ENCODE measurements around the gene ZEB2. TPM values are rescaled to one million over a fixed set of nuclear protein-coding genes. Genes with fewer than 3 reads are reported as not detected.

Gene ZEB2
- total RNA-seq, 2 donors from 2014 or later: 181 to 248 TPM

- Mint-ChIP-seq H3K4me3 (no peak overlapping the region), H3K27me3 (no peaks in the 10 kb centered on the region), H3K27ac (peak overlapping the region; percentile 29 to 87), H3K36me3 (no peaks in the 10 kb centered on the region), H3K4me1 (ENCODE audit: low read depth in 2 of 2) (peaks cover 41 to 43% of the 10 kb centered on the region in 2 donors), H3K9me3 (no peaks in the 10 kb centered on the region)
- no peak for ATAC-seq
- no peak for DNase-seq (ENCODE audit: low spot score)
These were observed 157.5 kb downstream of the ZEB2 start for GRCh38 chr2:144362401-144362800.

- H3K9me3 Mint-ChIP-seq: no peaks in the 10 kb centered on the region
- H3K36me3 Mint-ChIP-seq: no peaks in the 10 kb centered on the region
- peaks cover 46 to 50% of the 10 kb centered on the region in 2 donors for H3K4me1 Mint-ChIP-seq (ENCODE audit: low read depth in 2 of 2)
- no peaks in the 10 kb centered on the region for H3K27me3 Mint-ChIP-seq
- H3K4me3 Mint-ChIP-seq: peak overlapping the region; percentile 1
- peak overlapping the region; percentile 29 to 87 for H3K27ac Mint-ChIP-seq
- DNase-seq (ENCODE audit: low spot score) (no peak), ATAC-seq (no peak)
These were observed 158.2 kb downstream of the ZEB2 start for GRCh38 chr2:144361742-144362141.

GRCh38 chr2:144359684-144360083 lies 160.2 kb downstream of the ZEB2 start:
- no peak for DNase-seq (ENCODE audit: low spot score)
- Mint-ChIP-seq H3K27me3 (no peaks in the 10 kb centered on the region), H3K9me3 (no peaks in the 10 kb centered on the region), H3K4me1 (ENCODE audit: low read depth in 2 of 2) (peaks cover 50 to 54% of the 10 kb centered on the region in 2 donors), H3K36me3 (no peaks in the 10 kb centered on the region), H3K4me3 (peak overlapping the region; percentile 34), H3K27ac (peak overlapping the region; percentile 91 to 100)
- ATAC-seq: no peak

- DNase-seq (ENCODE audit: low spot score) (peak; percentile 80), ATAC-seq (peak; percentile 85 to 89)
- peak overlapping the region; percentile 91 to 100 for H3K27ac Mint-ChIP-seq
- H3K4me3 Mint-ChIP-seq: peak overlapping the region; percentile 34
- no peaks in the 10 kb centered on the region for H3K27me3 Mint-ChIP-seq
- peaks cover 44 to 48% of the 10 kb centered on the region in 2 donors for H3K4me1 Mint-ChIP-seq (ENCODE audit: low read depth in 2 of 2)
- no peaks in the 10 kb centered on the region for H3K36me3 Mint-ChIP-seq
- H3K9me3 Mint-ChIP-seq: no peaks in the 10 kb centered on the region
These were observed 160.9 kb downstream of the ZEB2 start for GRCh38 chr2:144358979-144359541.

- Mint-ChIP-seq H3K4me3 (peak overlapping the region; percentile 34), H3K27me3 (no peaks in the 10 kb centered on the region), H3K27ac (peak overlapping the region; percentile 91 to 100), H3K9me3 (no peaks in the 10 kb centered on the region), H3K4me1 (ENCODE audit: low read depth in 2 of 2) (peaks cover 44 to 48% of the 10 kb centered on the region in 2 donors), H3K36me3 (no peaks in the 10 kb centered on the region)
- no peak for DNase-seq (ENCODE audit: low spot score)
- ATAC-seq: peak; percentile 56 to 77
These were observed 161.4 kb downstream of the ZEB2 start for GRCh38 chr2:144358374-144358964.

GRCh38 chr2:144357623-144358373 lies 162.1 kb downstream of the ZEB2 start:
- Mint-ChIP-seq H3K27ac (peak overlapping the region; percentile 91 to 100), H3K27me3 (no peaks in the 10 kb centered on the region), H3K4me1 (ENCODE audit: low read depth in 2 of 2) (peaks cover 47 to 48% of the 10 kb centered on the region in 2 donors), H3K9me3 (no peaks in the 10 kb centered on the region), H3K4me3 (peak overlapping the region; percentile 34), H3K36me3 (no peaks in the 10 kb centered on the region)
- DNase-seq (ENCODE audit: low spot score) (peak; percentile 71), ATAC-seq (peak; percentile 81 to 83)

- Mint-ChIP-seq H3K9me3 (no peaks in the 10 kb centered on the region), H3K4me3 (peak overlapping the region; percentile 38), H3K36me3 (no peaks in the 10 kb centered on the region), H3K4me1 (ENCODE audit: low read depth in 2 of 2) (peaks cover 41 to 42% of the 10 kb centered on the region in 2 donors), H3K27ac (peak overlapping the region; percentile 91 to 100), H3K27me3 (no peaks in the 10 kb centered on the region)
- DNase-seq (ENCODE audit: low spot score) (no peak), ATAC-seq (no peak)
These were observed 163.5 kb downstream of the ZEB2 start for GRCh38 chr2:144356402-144356801.

- no peak overlapping the region for H3K27ac Mint-ChIP-seq
- peaks cover 0 to 3% of the 10 kb centered on the region in 2 donors for H3K27me3 Mint-ChIP-seq
- DNase-seq (ENCODE audit: low spot score) (no peak), ATAC-seq (no peak)
- H3K4me1 Mint-ChIP-seq (ENCODE audit: low read depth in 2 of 2): peaks cover 41% of the 10 kb centered on the region in 2 donors
- no peaks in the 10 kb centered on the region for H3K36me3 Mint-ChIP-seq
- no peaks in the 10 kb centered on the region for H3K9me3 Mint-ChIP-seq
- no peak overlapping the region for H3K4me3 Mint-ChIP-seq
These were observed 165.0 kb downstream of the ZEB2 start for GRCh38 chr2:144354953-144355352.

- Mint-ChIP-seq H3K4me3 (no peak overlapping the region), H3K4me1 (ENCODE audit: low read depth in 2 of 2) (peaks cover 15 to 16% of the 10 kb centered on the region in 2 donors), H3K9me3 (no peaks in the 10 kb centered on the region), H3K36me3 (no peaks in the 10 kb centered on the region), H3K27me3 (peaks cover 0 to 3% of the 10 kb centered on the region in 2 donors), H3K27ac (no peak overlapping the region)
- no peak for DNase-seq (ENCODE audit: low spot score)
- ATAC-seq: no peak
These were observed 168.2 kb downstream of the ZEB2 start for GRCh38 chr2:144351687-144352086.

- peaks cover 2 to 4% of the 10 kb centered on the region in 2 donors for H3K4me1 Mint-ChIP-seq (ENCODE audit: low read depth in 2 of 2)
- DNase-seq (ENCODE audit: low spot score): no peak
- no peak for ATAC-seq
- no peak overlapping the region for H3K4me3 Mint-ChIP-seq
- no peaks in the 10 kb centered on the region for H3K36me3 Mint-ChIP-seq
- H3K9me3 Mint-ChIP-seq: no peaks in the 10 kb centered on the region
- peaks cover 0 to 3% of the 10 kb centered on the region in 2 donors for H3K27me3 Mint-ChIP-seq
- peak overlapping the region in 1 of 2 donors; percentile 72 for H3K27ac Mint-ChIP-seq
These were observed 169.6 kb downstream of the ZEB2 start for GRCh38 chr2:144350151-144350802.

GRCh38 chr2:144349674-144350073 lies 170.2 kb downstream of the ZEB2 start:
- no peak overlapping the region for H3K4me3 Mint-ChIP-seq
- H3K9me3 Mint-ChIP-seq: no peaks in the 10 kb centered on the region
- peaks cover 0 to 3% of the 10 kb centered on the region in 2 donors for H3K27me3 Mint-ChIP-seq
- no peaks in the 10 kb centered on the region for H3K36me3 Mint-ChIP-seq
- DNase-seq (ENCODE audit: low spot score) (no peak), ATAC-seq (no peak)
- H3K4me1 Mint-ChIP-seq (ENCODE audit: low read depth in 2 of 2): peaks cover 2 to 4% of the 10 kb centered on the region in 2 donors
- no peak overlapping the region for H3K27ac Mint-ChIP-seq

- H3K4me3 Mint-ChIP-seq: no peak overlapping the region
- H3K27me3 Mint-ChIP-seq: peaks cover 0 to 3% of the 10 kb centered on the region in 2 donors
- peak overlapping the region in 1 of 2 donors; percentile 26 for H3K27ac Mint-ChIP-seq
- H3K36me3 Mint-ChIP-seq: no peaks in the 10 kb centered on the region
- DNase-seq (ENCODE audit: low spot score) (no peak), ATAC-seq (no peak)
- no peaks in the 10 kb centered on the region for H3K9me3 Mint-ChIP-seq
- H3K4me1 Mint-ChIP-seq (ENCODE audit: low read depth in 2 of 2): peaks cover 2 to 4% of the 10 kb centered on the region in 2 donors
These were observed 171.1 kb downstream of the ZEB2 start for GRCh38 chr2:144348846-144349245.

GRCh38 chr2:144346229-144346628 lies 173.7 kb downstream of the ZEB2 start:
- H3K27ac Mint-ChIP-seq: no peak overlapping the region
- no peaks in the 10 kb centered on the region for H3K36me3 Mint-ChIP-seq
- peaks cover 0 to 3% of the 10 kb centered on the region in 2 donors for H3K27me3 Mint-ChIP-seq
- H3K4me1 Mint-ChIP-seq (ENCODE audit: low read depth in 2 of 2): peaks cover 0 to 4% of the 10 kb centered on the region in 2 donors
- no peaks in the 10 kb centered on the region for H3K9me3 Mint-ChIP-seq
- ATAC-seq (no peak), DNase-seq (ENCODE audit: low spot score) (no peak)
- no peak overlapping the region for H3K4me3 Mint-ChIP-seq

Measured in natural killer cell treated with Interleukin-12 subunit alpha and Interleukin-12 subunit beta and Interleukin-15 and Interleukin-18, amount 100 ng/mL, for 72 hours (primary cell).